Fibroblast of mammary gland (primary cell): ENCODE data around the gene MGMT.

ENCODE experiments used
- DNase-seq: peaks from one replicate; pipeline ENCODE4 v3.0.0-alpha.2; 2010; ENCODE audit warnings: low read depth
- H3K4me3 ChIP-seq: 2 replicates; pipeline ENCODE4 v1.5.1; 2011; ENCODE audit warnings: low read depth, mild to moderate bottlenecking, low read length, moderate library complexity; ENCODE audit not compliant: control insufficient read depth
- CTCF ChIP-seq: conservative IDR thresholded peaks from 2 replicates; pipeline ENCODE4 v1.5.1; 2011; ENCODE audit warnings: low read depth, low read length, inconsistent platforms; ENCODE audit not compliant: control insufficient read depth, insufficient read depth

Gene MGMT

DNA sequence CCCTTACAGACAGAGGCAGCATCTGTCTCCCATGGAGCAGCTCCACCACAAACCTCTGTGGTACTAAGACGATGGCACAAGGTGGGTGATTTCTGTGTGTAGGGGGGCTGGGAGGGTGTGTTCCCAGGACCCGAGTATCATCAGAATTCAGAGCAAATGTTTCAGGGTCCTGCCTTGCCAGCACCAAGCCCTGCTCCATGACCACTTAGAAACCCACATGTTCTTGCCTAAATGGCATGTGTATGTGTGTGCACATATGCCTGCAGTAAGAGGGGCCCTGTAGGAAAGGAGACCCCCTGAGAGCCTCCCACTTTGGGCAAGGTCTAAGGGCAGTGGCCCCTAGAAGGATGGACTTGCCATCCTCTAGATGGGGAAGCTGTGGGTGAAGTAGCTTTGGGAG is 17.1 kb upstream of the MGMT start:
- DNase-seq, result no peak
- H3K4me3 ChIP-seq, result no peak overlapping the region
- no peak for TF ChIP-seq CTCF

DNA sequence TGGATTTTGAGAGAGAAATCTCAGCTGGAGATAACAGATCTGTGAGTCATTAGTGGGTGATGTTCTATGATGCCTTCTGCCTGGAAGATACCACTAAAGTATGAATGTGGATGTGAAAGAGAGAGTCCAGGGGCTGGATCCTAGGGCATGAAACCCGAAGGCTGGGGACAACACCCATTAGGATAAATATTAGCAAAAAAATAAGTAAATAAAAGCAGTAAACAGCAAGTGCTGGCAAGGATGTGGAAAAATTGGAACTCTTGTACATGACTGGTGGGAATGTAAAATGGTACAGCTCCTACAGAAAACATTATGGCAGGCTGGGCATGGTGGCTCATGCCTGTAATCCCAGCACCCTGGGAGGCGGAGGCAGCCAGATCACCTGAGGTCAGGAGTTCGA is 16.6 kb upstream of the MGMT start:
- no peak for DNase-seq
- no peak overlapping the region for H3K4me3 ChIP-seq
- TF ChIP-seq CTCF, result no peak

- H3K4me3 ChIP-seq, result no peak overlapping the region
- TF ChIP-seq CTCF, result no peak
- no peak for DNase-seq
Measured at GRCh38 chr10:129455625-129456024, 11.4 kb upstream of the MGMT start.

GRCh38 chr10:129459762-129460539 is 7.1 kb upstream of the MGMT start:
- no peak for DNase-seq
- TF ChIP-seq CTCF, result no peak
- no peak overlapping the region for H3K4me3 ChIP-seq

- H3K4me3 ChIP-seq, result no peak overlapping the region
- TF ChIP-seq CTCF, result no peak
- DNase-seq, result no peak
Measured at GRCh38 chr10:129462257-129462795, 4.7 kb upstream of the MGMT start.

DNA sequence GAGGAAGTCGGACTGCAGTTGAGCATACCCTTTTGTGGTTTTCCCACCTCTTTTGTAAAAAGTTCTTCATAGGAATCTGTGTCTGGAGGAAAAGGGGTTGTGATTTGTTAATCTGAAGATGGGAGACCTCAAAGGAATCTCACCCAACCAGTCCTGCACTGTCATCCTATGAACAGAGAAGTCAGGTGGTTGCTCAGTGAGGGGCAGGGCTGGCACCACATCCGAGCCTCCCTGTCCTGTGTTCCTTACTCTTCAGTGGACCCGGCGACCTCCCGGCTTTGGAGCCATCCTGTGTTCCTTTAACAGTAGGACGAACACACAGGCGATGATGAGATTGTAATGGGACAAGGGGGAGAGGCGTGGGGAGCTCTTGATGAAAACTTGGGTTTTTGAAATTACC is 2.8 kb upstream of the MGMT start:
- TF ChIP-seq CTCF, result no peak
- no peak for DNase-seq
- no peak overlapping the region for H3K4me3 ChIP-seq
